GM12865 (cell line): ENCODE data around the gene ZNF446.
"Not testable (repeated sequence)": the region's sequence is repeated elsewhere in the genome, so short reads cannot be mapped to it uniquely, and the experiment has no call there.

ENCODE experiments used
- DNase-seq: peaks from one replicate; pipeline ENCODE4 v3.0.0; 2010; ENCODE audit warnings: low read depth
- H3K4me3 ChIP-seq: 2 replicates; pipeline ENCODE4 v1.5.1; 2011; ENCODE audit warnings: mild to moderate bottlenecking, low read depth, low read length, control low read depth
- TF ChIP-seq, protein P1 (sequence below): IDR thresholded peaks from 2 replicates; pipeline ENCODE4 v1.5.1; 2011; ENCODE audit warnings: low read length, control low read depth, low read depth, inconsistent platforms; ENCODE audit not compliant: insufficient read depth; ENCODE audit errors: missing control alignments

ZNF446 gene

DNA sequence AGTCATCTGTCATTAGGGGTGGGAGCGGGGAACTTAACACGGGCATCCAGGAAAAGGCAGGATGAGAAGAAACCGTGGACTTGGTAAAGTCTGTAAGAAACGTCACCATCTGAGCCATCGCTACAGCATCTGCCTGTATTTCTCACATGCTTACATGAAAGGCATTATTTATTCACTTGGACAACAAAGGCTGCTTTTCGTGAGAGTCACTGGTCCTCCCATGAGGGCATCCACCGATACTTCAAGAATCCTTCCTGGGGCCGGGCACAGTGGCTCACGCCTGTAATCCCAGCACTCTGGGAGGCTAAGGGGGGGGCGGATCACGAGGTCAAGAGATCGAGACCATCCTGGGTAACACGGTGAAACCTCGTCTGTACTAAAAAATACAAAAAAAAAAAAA lies 16.1 kb downstream of the ZNF446 start:
- H3K4me3 ChIP-seq, result no peak overlapping the region
- TF ChIP-seq, protein P1, sequence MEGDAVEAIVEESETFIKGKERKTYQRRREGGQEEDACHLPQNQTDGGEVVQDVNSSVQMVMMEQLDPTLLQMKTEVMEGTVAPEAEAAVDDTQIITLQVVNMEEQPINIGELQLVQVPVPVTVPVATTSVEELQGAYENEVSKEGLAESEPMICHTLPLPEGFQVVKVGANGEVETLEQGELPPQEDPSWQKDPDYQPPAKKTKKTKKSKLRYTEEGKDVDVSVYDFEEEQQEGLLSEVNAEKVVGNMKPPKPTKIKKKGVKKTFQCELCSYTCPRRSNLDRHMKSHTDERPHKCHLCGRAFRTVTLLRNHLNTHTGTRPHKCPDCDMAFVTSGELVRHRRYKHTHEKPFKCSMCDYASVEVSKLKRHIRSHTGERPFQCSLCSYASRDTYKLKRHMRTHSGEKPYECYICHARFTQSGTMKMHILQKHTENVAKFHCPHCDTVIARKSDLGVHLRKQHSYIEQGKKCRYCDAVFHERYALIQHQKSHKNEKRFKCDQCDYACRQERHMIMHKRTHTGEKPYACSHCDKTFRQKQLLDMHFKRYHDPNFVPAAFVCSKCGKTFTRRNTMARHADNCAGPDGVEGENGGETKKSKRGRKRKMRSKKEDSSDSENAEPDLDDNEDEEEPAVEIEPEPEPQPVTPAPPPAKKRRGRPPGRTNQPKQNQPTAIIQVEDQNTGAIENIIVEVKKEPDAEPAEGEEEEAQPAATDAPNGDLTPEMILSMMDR, result no peak
- DNase-seq, result no peak

DNA sequence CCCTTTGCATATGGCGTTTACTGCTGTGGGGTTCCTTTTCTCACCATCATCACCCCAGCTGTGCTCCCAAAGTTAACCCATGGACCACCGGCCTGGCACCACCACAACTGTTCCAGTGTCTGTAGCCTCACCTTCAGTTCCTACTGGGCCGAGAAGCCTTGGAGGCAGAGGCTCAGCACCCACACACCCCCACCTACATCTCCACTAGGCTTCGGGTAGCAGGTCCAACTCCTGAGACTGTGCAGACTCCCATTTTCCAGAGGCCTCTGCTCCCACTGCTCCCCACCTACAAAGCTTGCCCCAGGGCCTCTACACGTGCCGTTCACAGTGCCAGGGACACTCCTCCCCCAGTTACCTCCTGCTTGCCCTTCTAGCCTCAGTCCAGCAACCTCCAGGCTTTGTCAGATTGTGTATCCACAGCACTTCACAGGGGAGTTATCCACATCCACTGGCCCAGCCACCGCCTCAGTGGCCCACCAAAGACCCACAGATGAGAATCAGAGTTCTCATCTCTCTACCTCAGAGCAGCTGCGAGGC lies 21.6 kb downstream of the ZNF446 start:
- TF ChIP-seq, protein P1, result no peak
- no peak for DNase-seq
- peak overlapping the region; percentile 68 for H3K4me3 ChIP-seq

DNA sequence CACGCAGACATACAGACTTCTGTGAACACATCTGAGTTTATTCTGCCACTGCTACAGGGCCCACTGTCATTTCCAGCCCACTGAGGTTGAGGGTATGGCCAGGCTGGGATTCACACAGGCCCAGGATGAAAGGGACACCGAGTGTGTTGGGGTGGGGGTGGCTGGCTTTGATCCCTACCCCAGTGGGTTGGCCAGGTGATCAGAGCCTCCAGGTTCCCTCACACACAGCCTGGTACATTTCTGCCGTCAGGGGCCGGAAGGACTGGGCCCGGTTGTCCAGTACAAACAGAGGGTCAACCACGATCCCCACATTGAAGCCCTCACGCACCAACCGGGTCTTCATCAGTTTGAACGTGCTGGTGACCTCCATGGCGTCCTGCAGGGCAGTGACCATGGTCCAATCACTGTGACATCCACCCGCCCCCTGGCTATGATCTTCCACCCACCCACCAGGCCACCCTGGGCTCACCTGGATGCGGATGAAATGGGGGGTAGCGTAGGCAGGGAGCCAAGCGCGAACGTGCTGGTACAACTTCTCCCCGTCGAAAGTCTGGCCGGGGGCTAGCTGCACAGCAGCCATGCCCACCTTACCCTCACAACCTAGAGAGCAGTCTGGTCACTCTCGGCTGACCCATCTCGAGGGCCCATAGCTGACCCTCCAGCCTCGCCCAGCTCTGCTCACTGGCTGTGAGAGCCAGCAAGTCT lies 22.3 kb downstream of the ZNF446 start:
- DNase-seq, result peak; percentile 14
- H3K4me3 ChIP-seq, result peak overlapping the region; percentile 68
- TF ChIP-seq, protein P1, result no peak

DNA sequence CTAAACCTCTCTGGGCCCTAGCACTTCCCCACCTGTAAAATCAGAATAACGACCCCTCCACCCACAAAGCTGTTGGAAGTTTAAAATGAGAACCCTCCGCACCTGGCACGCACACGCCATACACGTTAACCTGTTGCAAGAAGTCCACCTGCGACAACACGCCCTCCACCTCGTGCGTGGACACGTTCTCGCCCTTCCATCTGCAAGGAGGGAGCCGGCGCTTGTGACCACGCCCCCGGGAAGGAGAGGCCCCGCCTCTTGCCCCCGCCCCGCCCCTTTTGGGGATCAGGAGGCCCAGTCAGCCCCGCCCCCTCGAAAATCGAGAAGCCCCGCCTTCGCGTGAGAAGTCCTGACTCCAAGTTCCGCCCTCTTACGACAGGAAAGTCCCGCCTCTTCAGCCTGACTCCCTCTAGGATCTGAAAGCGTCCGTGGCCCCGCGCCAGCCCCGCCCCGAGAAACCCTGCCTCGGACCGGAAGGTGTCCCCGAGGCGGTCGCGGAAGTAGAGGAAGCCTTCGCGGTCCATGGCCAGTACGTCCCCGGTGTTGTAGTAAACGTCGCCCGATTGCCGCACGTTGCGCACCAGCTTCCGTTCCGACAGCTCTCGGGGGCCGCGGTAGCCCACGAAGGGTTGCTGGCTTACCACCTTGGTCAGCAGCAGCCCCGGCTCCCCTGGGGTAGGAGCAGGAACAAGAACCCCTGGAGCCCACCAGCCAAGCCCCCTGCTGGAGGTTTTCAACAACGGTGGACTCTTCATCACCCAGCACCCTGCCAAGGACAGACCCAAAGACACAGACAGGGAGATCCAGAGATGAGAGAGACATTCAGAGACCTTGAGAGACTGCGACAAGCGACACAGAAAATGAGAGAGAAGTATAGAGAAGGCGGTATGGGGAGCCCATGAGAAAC lies 23.1 kb downstream of the ZNF446 start:
- TF ChIP-seq, protein P1, result peak; percentile 20
- DNase-seq, result peak; percentile 100
- peak overlapping the region; percentile 68 for H3K4me3 ChIP-seq

DNA sequence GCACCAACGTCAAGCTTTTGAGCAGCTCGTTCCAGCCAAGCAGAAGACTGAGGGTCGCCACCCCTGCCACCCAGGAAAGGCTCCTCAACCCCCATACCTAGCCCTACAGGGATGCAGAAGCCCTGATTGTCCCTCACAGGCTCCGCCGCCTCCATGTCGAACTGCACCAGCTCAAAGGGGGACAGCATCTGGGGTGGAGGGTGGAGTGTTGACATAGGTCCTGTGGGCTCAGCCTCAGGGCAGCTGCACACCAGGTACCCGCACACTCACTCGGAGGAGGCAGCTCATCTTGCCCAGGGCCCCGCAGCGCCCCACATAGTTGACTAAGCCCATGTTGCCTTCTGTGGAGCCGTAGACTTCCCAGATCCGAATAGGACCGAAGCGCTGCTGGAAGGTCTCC lies 24.1 kb downstream of the ZNF446 start:
- TF ChIP-seq, protein P1, result no peak
- H3K4me3 ChIP-seq, result no peak overlapping the region; the same call in 1 of the 2 replicates

DNA sequence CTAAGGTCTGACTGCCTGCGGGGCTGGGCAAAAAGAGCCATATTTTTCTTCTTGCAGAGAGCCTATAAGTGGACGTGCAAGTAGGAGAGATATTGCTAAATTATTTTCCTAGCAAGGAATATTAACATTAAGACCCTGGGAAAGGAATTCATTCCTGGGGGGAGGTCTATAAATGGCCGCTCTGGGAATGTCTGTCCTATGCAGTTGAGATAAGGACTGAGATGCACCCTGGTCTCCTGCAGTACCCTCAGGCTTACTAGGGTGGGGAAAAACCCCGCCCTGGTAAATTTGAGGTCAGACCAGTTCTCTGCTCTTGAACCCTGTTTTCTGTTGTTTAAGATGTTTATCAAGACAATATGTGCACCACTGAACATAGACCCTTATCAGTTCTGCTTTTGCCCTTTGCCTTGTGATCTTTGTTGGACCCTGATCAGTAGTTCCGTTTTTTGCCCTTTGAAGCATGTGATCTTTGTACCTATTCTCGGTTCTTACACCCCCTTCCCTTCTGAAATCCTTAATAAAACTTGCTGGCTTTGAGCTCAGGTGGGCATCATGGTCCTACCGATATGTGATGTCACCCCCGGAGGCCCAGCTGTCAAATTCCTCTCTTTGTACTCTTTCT lies 31.6 kb downstream of the ZNF446 start:
- DNase-seq, H3K4me3 ChIP-seq: not testable (repeated sequence)

More for the DNA sequence above, 24.1 kb downstream of the ZNF446 start:
- no peak for DNase-seq

DNA sequence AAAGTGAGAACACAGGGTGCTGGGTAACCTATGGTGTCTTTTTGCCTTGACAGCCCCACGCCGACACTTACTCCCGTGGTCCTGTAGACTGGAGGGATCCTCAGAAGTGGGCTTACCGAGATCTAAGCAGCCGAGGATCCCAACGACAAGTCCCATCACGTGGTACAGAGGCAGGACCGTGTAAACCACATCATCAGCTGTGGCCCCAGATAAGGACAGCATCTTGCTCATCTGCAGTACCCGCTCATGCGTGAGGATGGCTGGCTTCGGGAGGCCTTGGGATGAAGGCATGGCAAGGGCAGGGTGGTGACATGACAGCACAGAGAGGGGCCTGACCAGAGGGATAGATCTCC lies 33.6 kb downstream of the ZNF446 start:
- DNase-seq, result peak; percentile 25
- H3K4me3 ChIP-seq, result no peak overlapping the region
- TF ChIP-seq, protein P1, result no peak
